WTC11 (cell line): Measurements from ENCODE around the gene PIMREG. TPM values are rescaled to one million over a fixed set of nuclear protein-coding genes. Genes with fewer than 3 reads are reported as not detected.

ENCODE experiments used
- ATAC-seq: fragments of 200-7000 bp; cut with Tn5 transposase; 2 replicates; pipeline ENCODE4 v1.10.0; 2021; ENCODE audit warnings: mild to moderate bottlenecking, moderate library complexity
- CTCF ChIA-PET: fragments of 300-600 bp; sonication (Branson Sonifier 250); formaldehyde crosslinking; loops from one replicate; lab custom pipeline; 2021; ENCODE audit warnings: antibody characterized with exemption; lab: Charles Lee
- POLR2A ChIA-PET: fragments of 350-600 bp; sonication (Branson Sonifier 250); formaldehyde crosslinking; loops from one replicate; lab custom pipeline; 2021; ENCODE audit warnings: antibody characterized with exemption; lab: Charles Lee
- DNase-seq: peaks from one replicate; pipeline ENCODE4 v3.0.0; 2021; ENCODE audit warnings: low spot score
- H3K27ac Mint-ChIP-seq: 2 replicates; pipeline ENCODE4 v1.8.0; 2021; ENCODE audit warnings: mixed read lengths
- H3K27me3 Mint-ChIP-seq: 2 replicates; pipeline ENCODE4 v1.8.0; 2021; ENCODE audit warnings: low read depth, mild to moderate bottlenecking, moderate library complexity, mixed read lengths
- H3K36me3 Mint-ChIP-seq: 2 replicates; pipeline ENCODE4 v1.8.0; 2021; ENCODE audit warnings: mixed read lengths
- H3K4me1 Mint-ChIP-seq: 2 replicates; pipeline ENCODE4 v1.8.0; 2022; ENCODE audit warnings: mixed read lengths
- H3K4me3 Mint-ChIP-seq: 2 replicates; pipeline ENCODE4 v1.8.0; 2021; ENCODE audit warnings: mild to moderate bottlenecking, moderate library complexity, mixed read lengths
- H3K9me3 Mint-ChIP-seq: 2 replicates; pipeline ENCODE4 v1.8.0; 2021; ENCODE audit warnings: mixed read lengths
- GTF2I ChIP-seq: fragments of 250-450 bp; sonication (Bioruptor Pico); conservative IDR thresholded peaks from 2 replicates; pipeline ENCODE4 v1.4.0; 2021; ENCODE audit warnings: mild to moderate bottlenecking
- JAZF1 ChIP-seq: fragments of 250-450 bp; sonication (Bioruptor Pico); IDR thresholded peaks from 2 replicates; pipeline ENCODE4 v1.9.0; 2021; ENCODE audit warnings: moderate library complexity, mild to moderate bottlenecking, inconsistent platforms
- JUN ChIP-seq: sonication (generic); formaldehyde crosslinking; IDR thresholded peaks from 2 replicates; pipeline ENCODE4 v1.8.0; 2023; ENCODE audit warnings: mild to moderate bottlenecking, missing genetic modification reagents
- PRRX2 ChIP-seq: fragments of 250-450 bp; sonication (Bioruptor Pico); IDR thresholded peaks from 2 replicates; pipeline ENCODE4 v1.8.0; 2021; ENCODE audit warnings: mild to moderate bottlenecking
- ZNF317 ChIP-seq: sonication (generic); formaldehyde crosslinking; IDR thresholded peaks from 2 replicates; pipeline ENCODE4 v1.8.1; 2023; ENCODE audit warnings: low read depth, mild to moderate bottlenecking, moderate library complexity, missing genetic modification reagents, borderline replicate concordance
- total RNA-seq: library from RNA; stranded (reverse); gene quantifications from 3 replicates; pipeline ENCODE4 v1.2.3, GENCODE V29; 2021
- TF ChIP-seq, protein P1 (sequence below): sonication (generic); formaldehyde crosslinking; IDR thresholded peaks from 2 replicates; pipeline ENCODE4 v1.8.0; 2022; ENCODE audit warnings: mild to moderate bottlenecking, missing genetic modification reagents

The PIMREG gene
- total RNA-seq, 1 experiment from 2014 or later: 92.2 TPM

DNA sequence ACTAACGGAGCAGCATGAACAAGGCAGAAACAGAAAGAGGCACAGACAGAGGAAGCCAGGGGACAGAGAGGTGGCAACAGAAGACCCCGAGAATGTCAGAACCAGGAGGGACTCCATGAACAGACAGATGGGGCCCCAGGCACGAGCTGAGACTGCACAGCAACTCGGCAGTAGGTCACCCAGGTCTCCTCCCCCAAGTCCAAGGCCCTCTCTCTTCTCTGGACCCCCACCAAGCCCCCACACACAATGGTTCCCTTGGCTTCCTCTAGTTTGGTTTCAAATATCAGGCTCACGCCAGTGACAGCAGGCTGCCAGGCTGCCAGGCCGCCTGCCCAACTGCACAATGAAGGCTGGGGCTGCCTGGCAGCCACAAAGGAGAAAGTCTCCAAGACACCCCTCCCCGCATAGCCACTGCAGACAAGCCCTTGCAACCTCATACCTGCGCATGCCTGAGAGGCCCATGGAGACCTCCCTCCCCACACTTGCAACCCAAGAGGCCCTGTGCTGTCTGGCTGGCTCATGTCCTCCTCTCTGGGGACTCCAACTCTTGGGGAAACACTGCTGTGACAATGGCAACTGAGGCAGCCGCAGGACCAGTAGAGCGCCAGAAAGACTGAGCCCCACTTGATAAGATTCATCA lies 54.8 kb downstream of the PIMREG start:
- TF ChIP-seq JAZF1 (CRISPR knock-in tag): no peak
- no peak for TF ChIP-seq GTF2I (CRISPR knock-in tag)
- TF ChIP-seq, protein P1, sequence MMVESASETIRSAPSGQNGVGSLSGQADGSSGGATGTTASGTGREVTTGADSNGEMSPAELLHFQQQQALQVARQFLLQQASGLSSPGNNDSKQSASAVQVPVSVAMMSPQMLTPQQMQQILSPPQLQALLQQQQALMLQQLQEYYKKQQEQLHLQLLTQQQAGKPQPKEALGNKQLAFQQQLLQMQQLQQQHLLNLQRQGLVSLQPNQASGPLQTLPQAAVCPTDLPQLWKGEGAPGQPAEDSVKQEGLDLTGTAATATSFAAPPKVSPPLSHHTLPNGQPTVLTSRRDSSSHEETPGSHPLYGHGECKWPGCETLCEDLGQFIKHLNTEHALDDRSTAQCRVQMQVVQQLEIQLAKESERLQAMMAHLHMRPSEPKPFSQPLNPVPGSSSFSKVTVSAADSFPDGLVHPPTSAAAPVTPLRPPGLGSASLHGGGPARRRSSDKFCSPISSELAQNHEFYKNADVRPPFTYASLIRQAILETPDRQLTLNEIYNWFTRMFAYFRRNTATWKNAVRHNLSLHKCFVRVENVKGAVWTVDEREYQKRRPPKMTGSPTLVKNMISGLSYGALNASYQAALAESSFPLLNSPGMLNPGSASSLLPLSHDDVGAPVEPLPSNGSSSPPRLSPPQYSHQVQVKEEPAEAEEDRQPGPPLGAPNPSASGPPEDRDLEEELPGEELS (CRISPR knock-in tag): no peak
- no peak for TF ChIP-seq JUN (CRISPR knock-in tag)
- TF ChIP-seq ZNF317 (CRISPR knock-in tag): no peak
- no peak for TF ChIP-seq PRRX2 (CRISPR knock-in tag)
- H3K4me3 Mint-ChIP-seq: no peak overlapping the region
- H3K9me3 Mint-ChIP-seq: no peaks in the 10 kb centered on the region
- 0 out of 2 replicates have a peak, but pooled peaks cover 2% of the 10 kb centered on the region for H3K36me3 Mint-ChIP-seq
- ChIA-PET CTCF (no interaction called here), POLR2A (no interaction called here)
- DNase-seq: no peak
- no peak overlapping the region for H3K27ac Mint-ChIP-seq
- peaks cover 10% of the 10 kb centered on the region for H3K27me3 Mint-ChIP-seq
- ATAC-seq: no peak
- peaks cover 54% of the 10 kb centered on the region for H3K4me1 Mint-ChIP-seq

Other genes with a start within 250 kb of the PIMREG start
- gene AIPL1, start 9.3 kb upstream of the PIMREG start, total RNA-seq: 0.32 to 0.71 TPM (median 0.46 TPM) in 3 replicates
- 2.1 to 2.8 TPM (median 2.3 TPM) in 3 replicates for gene PITPNM3, start 112.1 kb downstream of the PIMREG start, total RNA-seq
- 17.7 to 22.8 TPM (median 18.4 TPM) in 3 replicates for gene KIAA0753, start 196.3 kb downstream of the PIMREG start, total RNA-seq
- 148 to 157 TPM (median 151 TPM) in 3 replicates for gene TXNDC17, start 196.6 kb downstream of the PIMREG start, total RNA-seq
- 10.6 to 12.3 TPM (median 11.4 TPM) in 3 replicates for gene MED31, start 207.2 kb downstream of the PIMREG start, total RNA-seq
- gene C17orf100, start 207.3 kb downstream of the PIMREG start, total RNA-seq: 2.3 to 2.7 TPM (median 2.6 TPM) in 3 replicates